Caco-2 (cell line): Measurements from ENCODE around the gene ABHD12. TPM values are rescaled to one million over a fixed set of nuclear protein-coding genes. Genes with fewer than 3 reads are reported as not detected.

Experiments
- BruUV-seq: library from RNA; stranded (reverse); fragments of 400-500 nt; replicated peaks from 2 replicates; lab custom pipeline; 2021; lab: Mats Ljungman, UMichigan
- CTCF ChIA-PET: fragments of 300-600 bp; sonication (Branson Sonifier 250); formaldehyde crosslinking; loops from one replicate; lab custom pipeline; 2022; ENCODE audit warnings: antibody characterized with exemption; lab: Charles Lee
- POLR2A ChIA-PET: fragments of 300-600 bp; sonication (Branson Sonifier 250); formaldehyde crosslinking; loops from one replicate; lab custom pipeline; 2022; ENCODE audit warnings: antibody characterized with exemption; lab: Charles Lee
- DNase-seq, 2 experiments: peaks; one replicate each; pipeline versions ENCODE4 v3.0.0 to v3.0.0-alpha.2; 2020 to 2022
- H3K27me3 ChIP-seq: replicated peaks from 2 replicates; pipeline ENCODE4 v1.6.0; 2011; ENCODE audit warnings: low read length; ENCODE audit not compliant: control insufficient read depth, insufficient read depth
- H3K36me3 ChIP-seq: 2 replicates; pipeline ENCODE4 v1.5.1; 2011; ENCODE audit warnings: low read length; ENCODE audit not compliant: control insufficient read depth, insufficient read depth
- H3K4me1 ChIP-seq: fragments of 250-450 bp; sonication (Bioruptor Pico); 2 replicates; pipeline ENCODE4 v1.5.1; 2020; ENCODE audit warnings: mild to moderate bottlenecking
- H3K4me3 ChIP-seq: 2 replicates; pipeline ENCODE4 v1.5.1; 2011; ENCODE audit warnings: low read depth, mild to moderate bottlenecking, control low read depth, low read length
- H3K9me3 ChIP-seq: fragments of 250-450 bp; sonication (Bioruptor Pico); 2 replicates; pipeline ENCODE4 v1.5.1; 2020; ENCODE audit warnings: mild to moderate bottlenecking, moderate library complexity
- H3K27ac Mint-ChIP-seq: one replicate; pipeline ENCODE4 v1.8.0; 2022; ENCODE audit warnings: mixed read lengths; ENCODE audit not compliant: unreplicated experiment
- H3K27me3 Mint-ChIP-seq: one replicate; pipeline ENCODE4 v1.8.0; 2022; ENCODE audit warnings: mixed read lengths; ENCODE audit not compliant: insufficient read depth, unreplicated experiment
- H3K36me3 Mint-ChIP-seq: one replicate; pipeline ENCODE4 v1.8.0; 2022; ENCODE audit warnings: mild to moderate bottlenecking, mixed read lengths; ENCODE audit not compliant: insufficient read depth, unreplicated experiment
- H3K4me1 Mint-ChIP-seq: one replicate; pipeline ENCODE4 v1.8.0; 2022; ENCODE audit warnings: low read depth, mixed read lengths; ENCODE audit not compliant: unreplicated experiment
- H3K4me3 Mint-ChIP-seq: one replicate; pipeline ENCODE4 v1.8.0; 2022; ENCODE audit warnings: mild to moderate bottlenecking, moderate library complexity, mixed read lengths; ENCODE audit not compliant: unreplicated experiment
- H3K9me3 Mint-ChIP-seq: one replicate; pipeline ENCODE4 v1.8.0; 2022; ENCODE audit warnings: mixed read lengths; ENCODE audit not compliant: unreplicated experiment
- intact Hi-C: fragments of 100-400 bp; cut with micrococcal nuclease; formaldehyde crosslinking; loops from one replicate; pipeline ENCODE4 v1.10.0; 2022; ENCODE audit not compliant: unreplicated experiment
- total RNA-seq: library from RNA; stranded (reverse); gene quantifications from 2 replicates; pipeline ENCODE4 v1.2.3, GENCODE V29; 2022
- TF ChIP-seq, protein P1 (sequence below), 2 experiments: fragments of 200-600 bp in 1 of 2; IDR thresholded peaks; 1 replicate in 1 of 2; 2 replicates in 1 of 2; pipeline versions ENCODE4 v1.5.1 to v1.8.0; 2011 to 2022; ENCODE audit warnings: antibody characterized with exemption in 1 of 2, control low read depth in 1 of 2, inconsistent platforms in 1 of 2, low read depth in 1 of 2, low read length in 1 of 2, mild to moderate bottlenecking in 1 of 2, moderate library complexity in 1 of 2; ENCODE audit not compliant: insufficient read depth in 1 of 2, severe bottlenecking in 1 of 2, unreplicated experiment in 1 of 2

The ABHD12 gene
- total RNA-seq, 1 experiment from 2014 or later: 104 TPM

DNA sequence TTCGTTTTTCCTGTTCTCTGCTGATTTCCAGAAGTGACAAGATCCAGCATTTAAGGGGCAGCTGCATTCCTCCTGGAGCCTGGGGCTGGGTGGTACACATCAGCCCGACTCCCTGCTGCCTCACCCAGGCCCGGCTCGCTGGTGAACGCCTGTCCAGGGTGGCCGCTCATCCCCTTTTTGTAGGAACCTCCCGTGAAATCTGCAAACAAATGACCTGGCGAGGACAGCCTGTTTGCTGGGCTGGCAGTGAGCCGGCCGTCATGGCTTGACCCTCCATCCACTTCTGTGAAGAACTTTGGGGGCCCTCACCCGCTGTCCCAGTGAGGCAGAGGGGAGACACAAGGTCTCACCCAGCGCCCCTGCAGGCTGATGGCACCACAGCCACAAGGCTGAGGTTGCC is 103.7 kb downstream of the ABHD12 start:
- Mint-ChIP-seq H3K9me3 (no peaks in the 10 kb centered on the region), H3K4me3 (no peak overlapping the region), H3K4me1 (no peaks in the 10 kb centered on the region), H3K36me3 (peaks cover 53% of the 10 kb centered on the region), H3K27me3 (no peaks in the 10 kb centered on the region), H3K27ac (no peak overlapping the region)
- POLR2A ChIA-PET: no interaction called here
- CTCF ChIA-PET: no interaction called here
- Histone ChIP-seq H3K4me3 (no peak overlapping the region), H3K27me3 (no peaks in the 10 kb centered on the region), H3K4me1 (no peaks in the 10 kb centered on the region), H3K36me3 (no peaks in the 10 kb centered on the region; the same call in 1 of the 2 replicates), H3K9me3 (no peaks in the 10 kb centered on the region)
- TF ChIP-seq, protein P1, sequence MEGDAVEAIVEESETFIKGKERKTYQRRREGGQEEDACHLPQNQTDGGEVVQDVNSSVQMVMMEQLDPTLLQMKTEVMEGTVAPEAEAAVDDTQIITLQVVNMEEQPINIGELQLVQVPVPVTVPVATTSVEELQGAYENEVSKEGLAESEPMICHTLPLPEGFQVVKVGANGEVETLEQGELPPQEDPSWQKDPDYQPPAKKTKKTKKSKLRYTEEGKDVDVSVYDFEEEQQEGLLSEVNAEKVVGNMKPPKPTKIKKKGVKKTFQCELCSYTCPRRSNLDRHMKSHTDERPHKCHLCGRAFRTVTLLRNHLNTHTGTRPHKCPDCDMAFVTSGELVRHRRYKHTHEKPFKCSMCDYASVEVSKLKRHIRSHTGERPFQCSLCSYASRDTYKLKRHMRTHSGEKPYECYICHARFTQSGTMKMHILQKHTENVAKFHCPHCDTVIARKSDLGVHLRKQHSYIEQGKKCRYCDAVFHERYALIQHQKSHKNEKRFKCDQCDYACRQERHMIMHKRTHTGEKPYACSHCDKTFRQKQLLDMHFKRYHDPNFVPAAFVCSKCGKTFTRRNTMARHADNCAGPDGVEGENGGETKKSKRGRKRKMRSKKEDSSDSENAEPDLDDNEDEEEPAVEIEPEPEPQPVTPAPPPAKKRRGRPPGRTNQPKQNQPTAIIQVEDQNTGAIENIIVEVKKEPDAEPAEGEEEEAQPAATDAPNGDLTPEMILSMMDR (IDR thresholded peaks at IDR 0.05; ENCODE audit: insufficient read depth in 1 of 2, low read depth in 1 of 2, low read length in 1 of 2, severe bottlenecking in 1 of 2, unreplicated experiment in 1 of 2): no peak
- peak in 1 of 2 experiments; percentile 21 for DNase-seq
- BruUV-seq: no TSS peak
- intact Hi-C loops: no loop called here

DNA sequence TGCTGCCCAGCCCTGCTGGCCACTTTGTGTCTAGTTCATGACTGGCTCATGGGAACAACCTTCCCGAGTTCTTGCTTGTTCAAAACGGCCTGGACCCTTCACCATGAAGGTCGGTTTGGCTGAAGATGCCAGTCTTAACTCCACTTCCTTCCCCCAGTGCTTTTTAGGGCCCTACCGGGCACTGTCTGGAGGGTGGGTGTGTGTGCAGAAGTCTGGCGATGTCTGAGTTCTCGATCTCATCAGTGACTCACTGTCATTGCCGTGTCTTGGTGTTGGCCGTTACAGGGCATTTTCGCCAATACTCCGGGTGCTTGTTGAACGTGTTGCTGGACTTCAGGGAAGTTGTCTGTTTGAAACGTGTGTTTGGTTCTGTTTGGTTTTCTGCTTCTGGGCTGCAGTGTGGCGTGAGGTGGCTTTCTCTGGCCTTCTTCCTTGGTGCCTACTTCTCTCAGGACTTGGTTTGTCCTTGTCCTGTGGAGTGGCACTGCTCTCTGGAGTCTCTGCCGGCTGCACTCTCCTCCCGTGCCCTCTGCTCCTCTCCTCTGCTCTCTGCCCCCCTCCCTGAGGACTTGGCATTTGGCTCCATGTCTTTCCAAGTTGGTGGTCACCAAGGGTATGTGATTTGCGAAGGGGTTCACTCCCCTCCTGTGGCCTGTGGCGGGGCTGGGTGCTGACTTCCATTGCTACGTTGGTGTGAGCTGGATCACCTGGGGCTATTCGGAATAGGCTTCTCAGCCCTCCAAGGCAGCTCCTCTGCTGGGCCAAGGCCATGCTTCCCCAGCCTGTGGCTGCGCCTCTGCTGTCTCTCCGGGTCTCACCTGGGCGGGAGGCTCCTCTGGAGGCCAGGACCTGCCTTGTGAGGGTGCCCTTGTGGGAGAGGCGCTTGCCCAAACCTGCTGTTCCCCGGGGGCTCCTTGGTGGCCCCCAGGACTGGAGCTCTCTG is 104.5 kb downstream of the ABHD12 start:
- DNase-seq: peak in 1 of 2 experiments; percentile 28
- Histone ChIP-seq H3K27me3 (no peaks in the 10 kb centered on the region), H3K4me3 (no peak overlapping the region), H3K36me3 (no peaks in the 10 kb centered on the region; the same call in 1 of the 2 replicates), H3K4me1 (no peaks in the 10 kb centered on the region), H3K9me3 (no peaks in the 10 kb centered on the region)
- H3K4me1 Mint-ChIP-seq: no peaks in the 10 kb centered on the region
- H3K27me3 Mint-ChIP-seq: no peaks in the 10 kb centered on the region
- POLR2A ChIA-PET: no interaction called here
- TF ChIP-seq, protein P1 (IDR thresholded peaks at IDR 0.05; ENCODE audit: insufficient read depth in 1 of 2, low read depth in 1 of 2, low read length in 1 of 2, severe bottlenecking in 1 of 2, unreplicated experiment in 1 of 2): no peak
- no TSS peak for BruUV-seq
- H3K4me3 Mint-ChIP-seq: no peak overlapping the region
- no peak overlapping the region for H3K27ac Mint-ChIP-seq
- intact Hi-C loops: no loop called here
- no peaks in the 10 kb centered on the region for H3K9me3 Mint-ChIP-seq
- peaks cover 45% of the 10 kb centered on the region for H3K36me3 Mint-ChIP-seq
- CTCF ChIA-PET: no interaction called here

DNA sequence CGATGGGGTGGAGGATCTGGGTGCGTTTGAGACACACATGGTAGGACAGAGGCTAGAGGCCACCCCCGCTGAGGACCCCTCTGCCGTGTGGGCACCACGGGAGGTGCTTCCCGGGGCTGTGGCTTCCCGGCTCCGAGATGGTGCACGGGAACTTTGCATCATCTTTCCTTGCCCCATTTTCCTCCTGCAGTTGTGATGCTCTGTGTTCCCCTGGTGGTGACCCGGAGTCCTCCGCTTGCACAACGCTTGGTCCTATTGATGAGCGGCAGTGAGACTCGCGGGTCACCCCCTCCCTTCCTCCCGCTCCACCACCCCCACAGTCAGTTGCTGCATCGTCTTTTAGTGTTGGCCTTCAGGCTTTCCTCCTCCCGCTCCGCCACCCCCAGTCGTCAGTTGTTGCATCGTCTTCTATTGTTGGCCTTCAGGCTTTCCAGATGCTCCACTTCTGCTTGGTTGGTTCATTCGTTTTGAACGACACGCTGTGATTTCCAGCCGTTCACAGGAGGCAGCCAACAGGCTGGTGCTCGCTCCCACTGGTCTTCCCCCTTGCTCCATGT is 105.5 kb downstream of the ABHD12 start:
- peaks cover 36% of the 10 kb centered on the region for H3K36me3 Mint-ChIP-seq

More for the DNA sequence above, 105.5 kb downstream of the ABHD12 start:
- TF ChIP-seq, protein P1 (IDR thresholded peaks at IDR 0.05; ENCODE audit: insufficient read depth in 1 of 2, low read depth in 1 of 2, low read length in 1 of 2, severe bottlenecking in 1 of 2, unreplicated experiment in 1 of 2): no peak
- H3K27me3 ChIP-seq: no peaks in the 10 kb centered on the region
- DNase-seq: peak in 1 of 2 experiments; percentile 38
- no peaks in the 10 kb centered on the region for H3K36me3 ChIP-seq
- Mint-ChIP-seq H3K4me3 (no peak overlapping the region), H3K27me3 (no peaks in the 10 kb centered on the region), H3K9me3 (no peaks in the 10 kb centered on the region), H3K27ac (no peak overlapping the region), H3K4me1 (no peaks in the 10 kb centered on the region)
- H3K4me3 ChIP-seq: no peak overlapping the region
- ChIA-PET CTCF (no interaction called here), POLR2A (no interaction called here)
- no peaks in the 10 kb centered on the region for H3K4me1 ChIP-seq
- no TSS peak for BruUV-seq
- no peaks in the 10 kb centered on the region for H3K9me3 ChIP-seq
- intact Hi-C loops: no loop called here
